NCI-H187 (cell line): ENCODE data around the gene ADAD1.
"Not testable (repeated sequence)": the region's sequence is repeated elsewhere in the genome, so short reads cannot be mapped to it uniquely, and the experiment has no call there.

ENCODE experiments used
- DNase-seq, 2 experiments: peaks; one replicate each; lab custom pipeline; 2025; lab: John Stamatoyannopoulos, UW

The ADAD1 gene

DNA sequence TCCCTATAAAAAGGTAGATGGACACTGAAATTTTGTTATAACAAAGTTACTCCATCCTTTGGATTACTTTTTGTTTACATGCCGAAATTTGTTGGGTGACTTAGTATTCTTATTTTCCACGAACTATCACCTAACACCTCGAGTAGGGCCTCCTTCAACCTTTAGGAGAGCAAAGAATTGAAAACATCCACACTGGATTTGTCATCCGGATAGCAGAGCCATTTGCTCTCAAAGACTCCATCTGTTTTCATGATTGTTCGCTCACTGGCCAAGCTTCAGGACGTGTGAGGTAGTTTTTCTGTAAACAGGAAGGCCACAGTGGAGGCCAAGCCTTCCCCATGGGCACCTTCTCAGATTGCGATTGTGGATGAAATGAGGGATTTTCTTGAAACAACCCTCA is at the start of gene ADAD1:
Gene ADAD1, plus strand, starts transcription at position 301 of the 400 bp plus-strand sequence. CDS start 1,059 bp downstream, outside the sequence.
- DNase-seq = no peak

GRCh38 chr4:122329876-122330565 is 48.8 kb upstream of the ADAD1 start:
- DNase-seq = no peak

GRCh38 chr4:122331195-122331594 is 47.6 kb upstream of the ADAD1 start:
- no peak for DNase-seq

DNA sequence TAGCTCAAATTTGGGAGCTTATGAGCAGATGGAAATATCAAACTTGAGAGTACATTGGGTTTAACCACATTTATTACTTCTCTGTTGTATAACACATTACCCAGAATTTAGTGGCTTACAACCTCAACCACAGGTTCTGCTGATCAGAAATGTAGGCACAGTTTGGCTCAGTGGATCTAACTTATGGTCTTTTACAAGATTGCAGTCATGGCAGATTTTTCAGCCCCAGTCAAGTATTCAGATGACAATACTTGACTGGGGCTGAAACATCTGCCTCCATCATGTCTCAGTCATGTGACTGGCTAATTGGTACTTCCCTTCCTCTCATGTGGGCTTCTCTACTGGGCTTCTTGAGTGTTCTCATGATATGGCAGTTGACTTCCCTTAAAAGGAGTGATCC is 44.0 kb upstream of the ADAD1 start:
- no peak for DNase-seq

- DNase-seq = no peak
Observed at GRCh38 chr4:122341886-122342285, 36.9 kb upstream of the ADAD1 start.

GRCh38 chr4:122346036-122346435 is 32.8 kb upstream of the ADAD1 start:
- no peak for DNase-seq

- DNase-seq = no peak
Observed at GRCh38 chr4:122346503-122346902, 32.3 kb upstream of the ADAD1 start.

GRCh38 chr4:122356317-122356808 is 22.4 kb upstream of the ADAD1 start:
- DNase-seq = no peak

GRCh38 chr4:122360754-122361153 is 18.1 kb upstream of the ADAD1 start:
- DNase-seq = no peak

- DNase-seq = no peak
Observed at GRCh38 chr4:122364700-122365404, 14.0 kb upstream of the ADAD1 start.

GRCh38 chr4:122368786-122369185 is 10.0 kb upstream of the ADAD1 start:
- DNase-seq = not testable (repeated sequence)

- DNase-seq = no peak
Observed at GRCh38 chr4:122377352-122377751, 1.5 kb upstream of the ADAD1 start.

DNA sequence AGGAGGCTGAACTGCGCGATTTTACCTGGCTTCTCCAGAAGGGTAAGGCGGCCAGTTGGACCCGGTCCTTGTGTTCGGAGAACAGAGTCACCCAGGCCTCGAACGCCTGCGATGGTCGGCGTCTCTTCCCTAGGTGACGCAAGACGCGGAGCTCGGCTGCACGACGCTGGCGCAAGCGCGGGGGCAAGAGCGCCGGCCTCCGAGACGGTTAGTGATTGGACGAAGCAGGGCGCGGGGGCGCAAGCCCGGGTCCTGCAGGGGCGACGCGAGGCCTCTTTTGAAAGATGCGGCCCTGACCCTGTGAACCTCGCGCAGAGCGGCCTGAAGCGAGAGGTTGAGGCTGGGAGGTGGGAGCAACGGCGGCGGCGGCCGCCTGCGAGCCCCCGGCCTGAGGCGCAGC is 428 bp downstream of the ADAD1 start:
- no peak for DNase-seq

- no peak for DNase-seq
Observed at GRCh38 chr4:122383341-122383740, 4.5 kb downstream of the ADAD1 start.

- DNase-seq = no peak
Observed at GRCh38 chr4:122384245-122384644, 5.4 kb downstream of the ADAD1 start.

DNA sequence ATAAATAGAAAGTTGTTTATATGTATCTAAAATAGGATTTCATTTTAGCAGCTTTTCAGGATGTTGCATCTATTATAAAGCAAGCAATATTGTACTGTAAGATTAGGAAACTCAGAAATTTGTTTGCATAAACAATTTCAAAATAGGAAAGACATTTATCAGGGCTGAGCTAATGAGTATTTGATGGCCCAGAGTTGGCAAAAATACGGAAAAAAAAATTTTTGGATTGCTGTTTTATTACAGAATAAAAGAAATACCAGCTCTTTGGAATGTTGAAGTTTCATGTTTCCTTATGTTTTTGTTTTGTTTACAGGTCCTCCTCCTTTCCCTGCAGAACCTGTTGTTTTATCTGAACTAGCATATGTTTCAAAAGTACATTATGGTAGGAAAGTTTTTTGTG is 14.5 kb downstream of the ADAD1 start:
- no peak for DNase-seq

- DNase-seq = no peak
Observed at GRCh38 chr4:122403861-122404260, 25.1 kb downstream of the ADAD1 start.

DNA sequence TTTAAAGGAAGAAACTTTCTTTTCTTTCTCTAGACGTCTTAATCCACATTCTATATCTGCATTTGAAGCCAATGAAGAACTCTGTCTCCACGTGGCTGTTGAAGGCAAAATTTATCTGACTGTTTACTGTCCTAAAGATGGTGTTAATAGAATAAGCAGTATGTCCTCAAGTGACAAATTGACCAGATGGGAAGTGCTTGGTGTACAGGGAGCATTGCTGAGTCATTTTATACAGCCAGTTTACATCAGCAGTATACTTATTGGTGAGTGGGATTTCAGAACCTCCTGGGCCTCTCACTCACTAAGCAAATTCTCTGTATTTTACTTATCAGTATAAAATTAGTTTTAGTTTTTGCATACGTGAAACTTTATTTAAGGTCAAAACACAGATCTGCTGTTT is 33.7 kb downstream of the ADAD1 start:
- no peak for DNase-seq

GRCh38 chr4:122423246-122423645 is 44.4 kb downstream of the ADAD1 start:
- no peak for DNase-seq

GRCh38 chr4:122431351-122431750 is 52.5 kb downstream of the ADAD1 start:
- no peak for DNase-seq

GRCh38 chr4:122434285-122434684 is 55.5 kb downstream of the ADAD1 start:
- no peak for DNase-seq

DNA sequence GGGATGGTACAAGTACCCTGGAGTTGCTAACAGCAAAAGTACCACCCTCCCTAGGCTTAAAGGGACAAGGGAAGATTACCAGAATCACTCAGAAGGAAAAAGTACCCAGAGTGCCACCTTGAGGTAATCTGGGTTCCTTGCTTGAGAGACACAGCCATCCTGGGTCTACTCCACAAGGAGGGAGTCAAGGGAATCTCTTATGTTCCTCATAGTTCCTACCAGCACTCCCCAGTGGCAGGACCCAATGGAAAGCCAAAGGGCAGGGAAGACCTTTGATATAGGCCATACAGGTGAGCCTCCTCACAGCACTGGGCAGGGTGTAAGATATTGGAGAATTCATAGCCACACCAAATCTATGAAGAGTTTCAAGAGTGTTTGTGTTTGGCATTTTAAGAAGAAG is 72.0 kb downstream of the ADAD1 start:
- DNase-seq = no peak

GRCh38 chr4:122453384-122453995 is 74.7 kb downstream of the ADAD1 start:
- no peak for DNase-seq
